Testis (tissue), 2 donors: ENCODE data around the gene CCT8L2.
"Not testable (repeated sequence)": the region's sequence is repeated elsewhere in the genome, so short reads cannot be mapped to it uniquely, and the experiment has no call there.

Source experiments
- CTCF ChIP-seq, 3 experiments: fragments of 450-650 bp in 2 of 3; fragments of 200-600 bp in 1 of 3; sonication (generic) in 1 of 3; IDR thresholded peaks; one replicate each; pipeline ENCODE4 v1.5.1; 2016 to 2019; ENCODE audit warnings: antibody characterized with exemption in 3 of 3, mild to moderate bottlenecking in 2 of 3, moderate library complexity in 1 of 3
- POLR2A ChIP-seq: fragments of 450-650 bp; IDR thresholded peaks from one replicate; pipeline ENCODE4 v1.6.1; 2017; ENCODE audit warnings: antibody characterized with exemption, mild to moderate bottlenecking, moderate library complexity

- TF ChIP-seq CTCF (IDR thresholded peaks at IDR 0.05); POLR2A: not testable (repeated sequence)
Observed at GRCh38 chr22:16603770-16604242, 11.2 kb upstream of the CCT8L2 start.
